A549 (cell line): ENCODE data around the gene RMND5A.

Experiments
- CBX8 ChIP-seq: fragments of 200-600 bp; sonication (generic); IDR thresholded peaks from 2 replicates; pipeline ENCODE4 v1.6.1; 2016
- CTCF ChIP-seq: fragments of >200 bp; sonication (Bioruptor Twin); formaldehyde crosslinking; IDR thresholded peaks from 3 replicates; pipeline ENCODE4 v1.5.1; 2016
- RAD21 ChIP-seq, 2 experiments: fragments of >200 bp in 1 of 2; sonication (Bioruptor Twin) in 1 of 2; formaldehyde crosslinking in 1 of 2; IDR thresholded peaks in 1 of 2; conservative IDR thresholded peaks in 1 of 2; 2 replicates in 1 of 2; 3 replicates in 1 of 2; pipeline ENCODE4 v1.6.1; 2012 to 2018; ENCODE audit warnings: inconsistent platforms in 1 of 2
- TF ChIP-seq, protein P1 (sequence below): fragments of 200-600 bp; sonication (generic); IDR thresholded peaks from 2 replicates; pipeline ENCODE4 v1.6.1; 2016; ENCODE audit warnings: antibody characterized with exemption, mild to moderate bottlenecking, moderate library complexity
- TF ChIP-seq, protein P2 (sequence below): IDR thresholded peaks from 2 replicates; pipeline ENCODE4 v1.6.1; 2012
- TF ChIP-seq, protein P3 (sequence below): IDR thresholded peaks from 2 replicates; pipeline ENCODE4 v1.6.1; 2012; ENCODE audit warnings: low read depth, borderline replicate concordance

DNA sequence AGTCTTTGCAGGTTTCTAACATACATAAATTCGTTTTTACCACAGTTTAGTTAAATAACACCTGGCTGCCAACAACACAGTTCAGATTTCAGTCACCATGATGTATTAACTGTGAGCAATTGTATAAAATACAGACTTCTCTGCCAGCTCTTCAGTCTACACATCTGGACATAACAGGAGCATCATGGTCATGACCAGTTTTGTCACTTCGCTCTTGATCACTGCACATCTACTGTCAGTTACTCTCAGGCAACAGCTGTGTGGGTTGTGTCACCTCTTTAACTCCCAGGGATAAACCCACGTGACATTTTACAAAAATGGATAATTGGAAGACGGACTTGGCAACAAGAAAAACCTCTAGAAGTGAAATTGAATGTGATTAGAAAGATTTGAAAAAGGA, 40.3 kb downstream of the RMND5A start:
- no peak for TF ChIP-seq CTCF
- TF ChIP-seq CBX8, result no peak
- TF ChIP-seq, protein P1, sequence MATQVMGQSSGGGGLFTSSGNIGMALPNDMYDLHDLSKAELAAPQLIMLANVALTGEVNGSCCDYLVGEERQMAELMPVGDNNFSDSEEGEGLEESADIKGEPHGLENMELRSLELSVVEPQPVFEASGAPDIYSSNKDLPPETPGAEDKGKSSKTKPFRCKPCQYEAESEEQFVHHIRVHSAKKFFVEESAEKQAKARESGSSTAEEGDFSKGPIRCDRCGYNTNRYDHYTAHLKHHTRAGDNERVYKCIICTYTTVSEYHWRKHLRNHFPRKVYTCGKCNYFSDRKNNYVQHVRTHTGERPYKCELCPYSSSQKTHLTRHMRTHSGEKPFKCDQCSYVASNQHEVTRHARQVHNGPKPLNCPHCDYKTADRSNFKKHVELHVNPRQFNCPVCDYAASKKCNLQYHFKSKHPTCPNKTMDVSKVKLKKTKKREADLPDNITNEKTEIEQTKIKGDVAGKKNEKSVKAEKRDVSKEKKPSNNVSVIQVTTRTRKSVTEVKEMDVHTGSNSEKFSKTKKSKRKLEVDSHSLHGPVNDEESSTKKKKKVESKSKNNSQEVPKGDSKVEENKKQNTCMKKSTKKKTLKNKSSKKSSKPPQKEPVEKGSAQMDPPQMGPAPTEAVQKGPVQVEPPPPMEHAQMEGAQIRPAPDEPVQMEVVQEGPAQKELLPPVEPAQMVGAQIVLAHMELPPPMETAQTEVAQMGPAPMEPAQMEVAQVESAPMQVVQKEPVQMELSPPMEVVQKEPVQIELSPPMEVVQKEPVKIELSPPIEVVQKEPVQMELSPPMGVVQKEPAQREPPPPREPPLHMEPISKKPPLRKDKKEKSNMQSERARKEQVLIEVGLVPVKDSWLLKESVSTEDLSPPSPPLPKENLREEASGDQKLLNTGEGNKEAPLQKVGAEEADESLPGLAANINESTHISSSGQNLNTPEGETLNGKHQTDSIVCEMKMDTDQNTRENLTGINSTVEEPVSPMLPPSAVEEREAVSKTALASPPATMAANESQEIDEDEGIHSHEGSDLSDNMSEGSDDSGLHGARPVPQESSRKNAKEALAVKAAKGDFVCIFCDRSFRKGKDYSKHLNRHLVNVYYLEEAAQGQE, result no peak
- TF ChIP-seq RAD21 (conservative IDR thresholded peaks at IDR 0.05 in 1 of 2, IDR thresholded peaks at IDR 0.05 in 1 of 2), result no peak
- TF ChIP-seq, protein P2, sequence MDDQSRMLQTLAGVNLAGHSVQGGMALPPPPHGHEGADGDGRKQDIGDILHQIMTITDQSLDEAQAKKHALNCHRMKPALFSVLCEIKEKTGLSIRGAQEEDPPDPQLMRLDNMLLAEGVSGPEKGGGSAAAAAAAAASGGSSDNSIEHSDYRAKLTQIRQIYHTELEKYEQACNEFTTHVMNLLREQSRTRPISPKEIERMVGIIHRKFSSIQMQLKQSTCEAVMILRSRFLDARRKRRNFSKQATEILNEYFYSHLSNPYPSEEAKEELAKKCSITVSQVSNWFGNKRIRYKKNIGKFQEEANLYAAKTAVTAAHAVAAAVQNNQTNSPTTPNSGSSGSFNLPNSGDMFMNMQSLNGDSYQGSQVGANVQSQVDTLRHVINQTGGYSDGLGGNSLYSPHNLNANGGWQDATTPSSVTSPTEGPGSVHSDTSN, result no peak
- TF ChIP-seq, protein P3, sequence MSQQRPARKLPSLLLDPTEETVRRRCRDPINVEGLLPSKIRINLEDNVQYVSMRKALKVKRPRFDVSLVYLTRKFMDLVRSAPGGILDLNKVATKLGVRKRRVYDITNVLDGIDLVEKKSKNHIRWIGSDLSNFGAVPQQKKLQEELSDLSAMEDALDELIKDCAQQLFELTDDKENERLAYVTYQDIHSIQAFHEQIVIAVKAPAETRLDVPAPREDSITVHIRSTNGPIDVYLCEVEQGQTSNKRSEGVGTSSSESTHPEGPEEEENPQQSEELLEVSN, result no peak
